NCI-H1048 (cell line): ENCODE measurements around the gene PWP1.

Experiments
- DNase-seq: peaks from one replicate; lab custom pipeline; 2025; lab: John Stamatoyannopoulos, UW

The PWP1 gene

GRCh38 chr12:107685360-107686248 is at the start of gene PWP1:
Gene PWP1, plus strand, starts transcription at chr12:107685799. Its CDS starts 101 bp downstream, at chr12:107685900.
- DNase-seq: peak; percentile 91

DNA sequence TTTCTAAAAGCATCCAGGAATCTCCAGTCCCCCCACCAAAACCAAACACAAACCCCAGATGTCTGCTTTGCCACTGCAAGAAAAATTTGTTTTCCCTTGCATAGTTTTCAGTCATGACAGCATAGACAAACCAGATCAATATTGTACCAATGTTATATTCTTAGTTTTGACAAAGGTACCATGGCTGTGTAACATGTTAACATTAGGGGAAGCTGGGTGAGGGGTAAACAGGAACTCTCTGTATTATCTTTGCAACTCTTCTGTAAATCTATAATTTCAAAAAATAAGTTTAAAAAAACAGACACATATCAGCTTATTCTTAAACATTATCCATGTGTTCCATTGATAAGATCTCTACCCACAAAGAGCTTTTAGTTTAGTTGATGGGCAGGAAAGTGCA is 44.4 kb upstream of the PWP1 start:
- no peak for DNase-seq

- no peak for DNase-seq
These were observed 43.4 kb upstream of the PWP1 start for GRCh38 chr12:107642240-107642639.

DNA sequence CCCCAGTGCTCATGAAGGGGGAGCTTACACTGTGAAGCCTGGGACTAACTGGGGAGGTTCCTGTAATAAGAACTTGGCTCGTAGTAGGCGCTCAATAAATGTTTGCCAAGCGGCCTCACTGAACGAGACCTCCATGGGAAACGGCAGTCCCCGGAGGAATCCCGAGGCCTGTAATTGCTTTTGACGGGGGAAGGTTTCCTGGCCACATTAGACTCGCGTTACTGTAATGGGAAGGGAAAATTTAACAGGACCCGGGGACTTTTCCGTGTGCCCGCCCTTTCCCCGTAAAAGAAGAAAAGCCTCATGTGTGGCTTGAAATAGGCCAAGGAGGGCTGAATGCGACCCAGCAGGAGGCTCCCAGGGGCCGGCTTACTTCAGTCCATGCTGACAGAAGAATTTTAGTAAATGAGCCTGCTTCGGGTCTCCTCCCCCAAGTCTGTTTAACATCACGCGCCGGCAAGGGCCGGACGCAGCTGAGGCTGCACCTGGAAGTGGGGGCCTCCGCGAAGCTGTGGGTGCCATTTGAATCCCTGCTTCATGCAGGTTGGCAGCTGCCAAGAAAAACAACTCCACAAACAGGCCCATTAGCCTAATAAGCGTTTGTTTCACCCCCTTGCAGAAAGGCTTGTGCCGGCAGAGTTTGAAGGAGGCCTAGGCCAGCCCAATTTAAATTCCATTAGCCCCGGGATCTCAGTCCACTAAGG is 39.8 kb upstream of the PWP1 start:
- DNase-seq: no peak

DNA sequence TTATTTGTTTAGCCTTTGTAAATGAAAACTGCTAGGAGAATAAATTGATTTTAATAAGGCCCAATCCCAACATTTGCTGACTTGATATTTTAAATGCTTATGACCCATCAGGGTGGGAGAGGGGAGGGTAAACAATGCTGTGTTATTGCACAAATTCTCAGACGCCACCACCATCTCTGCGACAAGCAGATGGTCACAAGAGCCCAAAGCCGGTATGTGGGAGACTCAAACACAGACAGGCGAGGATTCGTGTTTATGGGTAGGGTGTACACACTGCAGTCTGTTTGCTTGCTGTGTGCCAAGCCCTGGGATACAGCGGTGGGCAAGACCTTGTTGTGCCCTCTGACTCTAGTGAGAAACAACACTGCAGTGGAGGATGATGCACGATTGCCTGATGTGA is 39.2 kb upstream of the PWP1 start:
- no peak for DNase-seq

- DNase-seq: no peak
These were observed 35.9 kb upstream of the PWP1 start for GRCh38 chr12:107649661-107650061.

GRCh38 chr12:107650977-107651376 is 34.6 kb upstream of the PWP1 start:
- no peak for DNase-seq

- no peak for DNase-seq
These were observed 33.8 kb upstream of the PWP1 start for GRCh38 chr12:107651571-107652449.

DNA sequence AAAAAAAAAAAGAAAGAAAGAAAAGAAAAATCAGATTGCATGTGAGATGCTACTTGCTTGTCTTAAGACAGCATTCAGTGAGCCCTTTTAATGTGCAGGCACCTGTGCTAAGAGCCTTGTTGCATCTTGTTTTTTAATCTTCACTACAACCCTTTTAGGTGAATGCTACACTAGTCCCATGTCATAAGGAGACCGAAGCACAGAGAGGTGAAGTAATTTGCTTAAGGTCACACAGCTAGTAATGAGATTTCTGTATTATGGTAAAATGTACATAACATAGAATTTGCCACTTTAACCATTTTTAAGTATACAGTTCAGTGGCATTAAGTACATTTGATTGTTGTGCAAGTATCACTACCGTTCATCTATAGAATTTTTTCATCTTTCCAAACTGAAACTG is 32.1 kb upstream of the PWP1 start:
- DNase-seq: no peak

DNA sequence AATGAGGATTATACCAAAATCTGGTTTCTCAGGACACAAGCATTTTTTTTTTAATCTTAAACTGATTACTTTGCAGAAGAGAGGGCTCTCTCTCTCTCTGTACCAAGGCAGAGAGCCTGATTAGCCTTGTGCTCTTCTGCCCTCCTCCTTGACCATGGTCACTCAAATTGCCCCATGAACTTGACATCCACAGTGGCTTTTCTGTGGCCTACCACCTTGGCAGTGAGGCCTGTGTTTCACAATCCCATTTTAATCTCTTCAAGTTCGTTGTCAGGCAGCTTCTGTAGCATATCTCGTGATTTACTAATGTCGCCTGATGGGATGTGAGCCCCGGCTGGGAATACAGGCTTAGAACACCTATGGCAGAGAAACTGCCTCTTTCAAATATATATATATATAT is 30.7 kb upstream of the PWP1 start:
- DNase-seq: no peak

- DNase-seq: no peak
These were observed 30.1 kb upstream of the PWP1 start for GRCh38 chr12:107655281-107656065.

GRCh38 chr12:107656302-107656701 is 29.3 kb upstream of the PWP1 start:
- no peak for DNase-seq

DNA sequence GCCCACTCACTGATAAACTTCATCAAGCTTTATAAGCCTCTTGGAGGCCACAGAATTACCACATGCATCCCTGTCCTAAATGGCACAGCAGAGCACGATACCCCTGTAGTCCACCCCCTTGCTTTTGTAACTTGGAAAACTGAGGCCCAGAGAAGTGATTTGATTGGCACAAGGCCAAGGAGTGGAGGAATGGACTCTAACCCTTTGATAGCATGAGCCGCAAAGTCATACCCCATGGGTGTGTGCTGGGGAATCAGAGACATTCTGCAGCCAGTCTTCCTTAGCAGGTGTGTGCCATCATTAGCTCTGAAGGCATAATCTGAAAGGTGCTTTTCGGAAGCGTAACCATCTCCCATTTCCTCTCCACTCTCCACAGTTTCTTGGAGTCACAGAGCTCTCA is 28.5 kb upstream of the PWP1 start:
- no peak for DNase-seq

GRCh38 chr12:107657621-107658020 is 28.0 kb upstream of the PWP1 start:
- no peak for DNase-seq

DNA sequence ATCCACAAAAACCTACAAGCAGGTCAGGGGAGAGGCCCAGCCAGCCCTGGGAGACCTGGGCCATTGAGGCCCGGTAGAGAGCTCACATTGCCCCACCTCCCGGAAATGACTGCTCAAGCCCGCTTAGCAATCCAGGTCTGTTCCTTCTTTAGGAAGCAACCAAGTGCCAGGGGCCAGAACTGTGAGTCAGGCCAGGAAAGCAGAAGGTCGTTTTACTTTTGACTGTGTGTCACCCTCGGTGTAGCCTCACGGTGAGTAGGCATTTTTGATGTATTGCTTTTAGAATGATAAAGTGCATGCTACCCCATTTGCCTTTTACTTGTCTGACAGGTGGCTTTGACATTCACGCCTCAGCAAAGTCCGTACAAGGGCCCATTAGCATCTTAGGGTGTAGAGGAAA is 25.4 kb upstream of the PWP1 start:
- no peak for DNase-seq

DNA sequence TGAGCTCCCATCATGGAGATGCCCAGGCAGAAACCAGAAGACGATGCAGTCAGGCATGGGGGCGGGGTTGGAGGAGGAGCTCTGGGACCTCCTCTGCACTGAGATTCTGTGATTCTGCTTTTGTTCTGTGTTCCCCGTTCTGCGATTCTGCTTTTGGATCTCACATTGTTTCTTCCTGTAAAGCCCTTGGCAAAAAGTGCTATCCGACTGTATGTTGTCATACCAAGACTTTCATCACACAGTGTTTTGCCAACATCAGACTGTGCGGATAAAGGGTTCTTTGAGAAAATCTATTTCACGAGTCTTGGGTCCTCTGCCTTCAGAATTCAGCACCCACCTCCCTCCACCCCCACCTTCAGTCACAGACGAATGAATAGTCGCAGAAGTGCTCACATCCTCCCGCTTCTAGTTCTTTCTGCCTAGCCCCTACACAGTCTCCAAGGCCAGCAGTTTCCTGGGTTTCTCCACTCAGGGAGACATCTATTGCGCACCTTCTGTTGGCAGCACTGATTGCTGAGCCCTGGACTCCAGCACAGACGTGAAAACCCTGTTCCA is 24.7 kb upstream of the PWP1 start:
- no peak for DNase-seq

DNA sequence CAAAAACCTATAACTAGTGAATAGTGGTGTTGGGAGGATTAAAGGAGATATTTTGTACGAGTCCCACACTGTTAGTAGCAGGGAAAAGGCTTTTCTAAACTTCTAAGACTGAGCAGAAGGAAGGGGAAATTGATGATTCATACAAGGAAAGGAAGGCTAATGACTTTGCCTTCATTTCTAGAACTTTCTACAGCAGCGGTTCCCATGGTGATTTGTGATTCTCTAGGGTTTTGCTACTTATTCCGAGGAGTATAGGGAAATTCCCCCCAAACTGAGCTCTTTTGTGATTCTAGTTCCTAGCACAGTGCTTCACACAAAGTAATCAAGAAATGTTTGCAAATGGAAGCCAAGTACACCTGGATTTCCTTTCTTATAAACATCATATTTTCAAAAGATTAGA is 23.8 kb upstream of the PWP1 start:
- DNase-seq: no peak

GRCh38 chr12:107662484-107662883 is 23.1 kb upstream of the PWP1 start:
- DNase-seq: no peak

GRCh38 chr12:107663277-107663676 is 22.3 kb upstream of the PWP1 start:
- DNase-seq: no peak

DNA sequence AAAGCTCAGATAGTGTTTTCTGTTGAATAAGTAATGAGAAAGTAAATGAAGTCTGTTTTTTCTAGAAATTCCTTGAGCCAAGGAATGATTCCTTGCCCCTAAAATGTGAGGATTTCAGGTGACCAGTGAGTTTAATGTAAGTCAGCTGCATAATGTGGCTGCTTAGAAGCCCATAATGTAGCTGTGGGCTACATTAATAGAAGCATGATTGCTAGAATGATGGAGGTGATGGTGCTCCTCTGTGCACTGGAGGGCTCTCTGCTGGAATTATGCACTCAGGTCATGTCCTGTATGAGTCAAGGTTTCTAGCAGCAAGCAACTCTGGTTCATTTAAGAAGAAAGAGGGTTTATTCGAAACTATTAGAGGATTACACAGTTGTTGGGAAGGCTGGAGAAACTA is 19.6 kb upstream of the PWP1 start:
- no peak for DNase-seq

DNA sequence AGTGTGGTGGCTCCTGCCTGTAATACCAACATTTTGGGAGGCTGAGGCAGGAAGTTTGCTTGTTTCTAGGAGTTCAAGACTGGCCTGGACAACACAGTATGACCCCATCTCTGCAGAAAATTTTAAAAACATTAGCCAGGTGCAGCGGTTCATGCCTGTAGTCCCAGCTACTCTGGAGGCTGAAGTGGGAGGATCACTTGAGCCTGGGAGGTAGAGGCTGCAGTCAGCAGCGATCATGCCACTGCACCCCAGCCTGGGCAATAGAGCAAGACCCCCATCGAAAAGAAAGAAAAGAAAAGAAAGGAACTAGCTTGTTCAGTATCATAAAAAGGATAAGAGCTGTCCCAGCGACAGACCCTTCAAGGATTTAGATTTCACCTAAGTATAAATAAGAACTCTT is 18.1 kb upstream of the PWP1 start:
- no peak for DNase-seq
